GM19455 (cell line): Measurements from ENCODE around the gene ASXL2.
"Not testable (repeated sequence)": the region's sequence is repeated elsewhere in the genome, so short reads cannot be mapped to it uniquely, and the experiment has no call there.

Source experiments
- ATAC-seq: cut with Tn5 transposase; IDR thresholded peaks from one replicate; pipeline ENCODE4 v1.9.1; 2021; ENCODE audit not compliant: unreplicated experiment

ASXL2 gene

DNA sequence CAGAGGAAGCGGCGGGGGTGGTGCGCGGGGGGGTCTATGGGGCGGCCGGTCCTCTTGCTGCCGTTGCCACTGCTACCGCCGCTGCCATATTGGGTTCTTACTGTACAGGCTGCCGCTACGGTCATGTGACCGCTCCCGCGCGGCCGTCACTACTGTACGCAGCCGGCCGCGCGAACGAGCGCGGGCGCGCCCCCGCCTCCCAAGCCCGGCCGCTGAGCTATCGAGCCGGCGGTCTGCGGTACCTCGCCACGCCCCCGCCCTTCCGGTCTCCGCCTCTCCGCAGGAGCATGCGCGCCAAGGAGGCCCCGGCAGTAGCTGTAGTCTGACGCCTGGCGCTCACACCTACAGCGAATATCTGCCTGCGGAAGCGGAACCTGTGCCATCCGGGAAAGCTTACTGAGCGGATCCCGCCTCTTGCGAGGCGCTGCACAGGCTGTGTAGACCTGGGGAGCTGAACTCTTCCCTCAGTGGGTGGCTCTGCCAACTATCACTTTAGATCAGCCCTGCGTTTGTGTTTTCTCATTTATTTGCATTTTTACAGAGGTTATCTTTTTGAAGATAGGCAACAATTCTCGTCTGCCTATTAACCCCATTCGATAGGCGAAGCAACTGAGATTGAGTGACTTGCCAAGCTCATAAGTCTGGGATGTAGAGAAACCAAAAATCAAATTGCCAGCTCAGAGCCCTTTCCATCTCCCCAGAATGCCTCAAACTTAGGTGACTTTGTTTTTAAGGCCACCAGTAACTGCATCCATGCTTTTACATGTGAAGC, at the start of gene ASXL2:
TSS of gene ASXL2 (minus strand) at position 127 of the 772 bp plus-strand sequence. CDS start 265 bp downstream, outside the sequence.
- ATAC-seq = peak; percentile 93

DNA sequence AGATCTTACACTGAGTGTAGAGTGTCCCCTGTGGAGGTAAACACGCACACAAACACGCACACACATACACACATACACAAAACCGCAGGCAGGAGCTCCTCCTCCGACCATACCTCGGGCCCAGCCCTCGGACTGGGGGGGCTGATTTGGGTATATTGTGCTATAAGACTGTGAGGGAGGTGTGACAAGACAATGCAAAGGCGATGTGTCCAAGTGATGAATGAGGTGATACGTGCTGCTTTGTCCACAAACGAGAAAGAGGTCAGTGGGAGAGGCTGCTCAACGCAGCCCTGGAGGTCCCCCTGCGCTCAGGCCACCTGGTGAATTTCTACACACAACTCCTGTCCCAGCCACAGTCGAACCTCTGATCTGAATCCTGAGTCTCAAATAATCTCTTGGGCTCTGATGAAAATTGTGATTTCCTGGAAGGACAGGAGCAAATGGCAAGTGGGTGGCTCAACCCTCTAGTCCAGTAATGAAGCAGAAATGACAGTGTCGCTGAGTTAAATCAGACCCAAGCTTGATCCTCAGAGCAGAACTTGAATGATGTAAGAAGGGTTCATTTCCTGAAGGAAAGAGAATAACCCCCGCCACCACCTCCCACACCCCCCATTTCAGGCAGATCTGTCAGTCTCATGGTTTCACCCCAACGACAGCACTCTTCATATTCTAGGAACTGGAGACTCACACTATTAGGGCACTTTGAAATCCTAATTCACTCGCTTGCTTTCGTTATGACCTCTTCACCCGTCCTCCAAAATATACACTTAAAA, 48.9 kb upstream of the ASXL2 start:
- ATAC-seq = no peak

DNA sequence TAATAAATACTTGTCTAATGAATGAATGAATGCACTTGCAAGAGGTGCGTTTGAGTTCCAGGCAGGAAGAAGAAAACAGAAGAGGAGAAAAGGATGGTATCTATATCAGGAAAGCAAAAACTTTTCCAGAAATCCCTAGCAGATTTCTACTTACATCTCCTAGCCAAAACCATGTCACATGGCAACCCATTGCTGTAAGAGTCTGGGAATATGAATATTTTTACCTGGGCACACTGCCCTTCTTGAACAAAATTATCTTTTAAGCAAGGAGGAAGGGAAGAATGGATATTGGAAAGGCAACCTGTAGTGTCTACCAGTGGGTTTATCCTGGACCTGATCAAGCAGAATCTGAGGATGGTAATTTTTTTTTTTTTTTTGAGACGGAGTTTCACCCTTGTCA, 44.2 kb upstream of the ASXL2 start:
- ATAC-seq = no peak

DNA sequence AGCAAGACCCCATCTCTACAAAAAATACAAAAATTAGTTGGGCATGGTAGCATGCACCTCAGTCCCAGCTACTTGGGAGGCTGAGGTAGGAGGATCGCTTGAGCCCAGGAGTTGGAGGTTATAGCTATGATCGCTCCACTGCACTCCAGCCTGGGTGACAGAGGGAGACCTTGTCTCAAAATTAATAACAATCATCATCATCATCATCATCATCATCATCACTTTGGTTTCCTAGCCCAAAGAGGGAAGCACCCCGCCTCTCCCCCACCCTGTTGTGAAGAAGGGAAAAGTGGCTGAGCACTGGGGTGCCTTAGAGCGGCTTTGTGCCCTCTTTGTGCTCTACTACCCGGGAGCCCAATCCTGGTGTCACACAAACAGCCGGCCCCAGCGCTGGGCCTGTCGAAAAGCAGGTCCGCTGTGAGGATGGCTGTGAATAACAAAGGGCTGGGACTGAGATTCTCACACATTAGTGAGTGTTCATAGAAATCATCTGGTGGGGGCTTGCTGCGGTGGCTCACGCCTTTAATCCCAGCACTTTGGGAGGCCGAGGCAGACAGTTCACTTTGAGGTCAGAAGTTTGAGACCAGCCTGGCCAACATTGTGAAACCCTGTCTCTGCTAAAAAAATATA, 42.6 kb upstream of the ASXL2 start:
- no peak for ATAC-seq

DNA sequence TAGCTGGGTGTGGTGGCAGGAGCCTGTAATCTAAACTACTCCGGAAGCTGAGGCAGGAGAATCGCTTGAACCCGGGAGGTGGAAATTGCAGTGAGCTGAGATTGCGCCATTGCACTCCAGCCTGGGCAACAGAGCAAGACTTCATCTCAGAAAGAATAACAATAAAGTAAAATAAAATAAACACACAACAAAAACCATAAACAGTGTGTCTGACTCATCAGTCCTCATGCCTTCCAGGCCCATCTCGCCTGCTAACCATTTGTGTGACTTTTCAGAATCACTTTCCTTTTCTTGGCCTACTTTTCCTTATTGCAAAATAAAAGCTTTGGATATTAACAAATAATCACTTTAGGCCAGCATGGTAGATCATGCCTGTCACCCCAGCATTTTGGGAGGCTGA, 42.0 kb upstream of the ASXL2 start:
- ATAC-seq = no peak

DNA sequence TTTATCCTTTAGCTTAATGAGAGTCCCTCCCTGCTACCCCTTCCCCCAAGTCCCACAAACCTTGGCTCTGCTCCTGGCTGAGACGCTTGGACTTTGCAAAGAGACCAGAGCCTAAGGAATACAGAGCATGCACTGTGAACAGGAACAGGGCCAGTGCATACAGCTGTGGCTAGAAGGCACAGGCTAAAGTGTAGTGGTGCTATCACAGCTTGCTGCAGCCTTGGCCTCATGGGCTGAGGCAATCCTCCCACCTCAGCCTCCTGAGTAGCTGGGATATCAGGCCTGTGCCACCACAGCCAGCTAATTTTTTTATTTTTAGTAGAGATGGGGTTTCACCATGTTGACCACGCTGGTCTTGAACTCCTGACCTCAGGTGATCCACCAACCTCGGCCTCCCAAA, 39.5 kb upstream of the ASXL2 start:
- ATAC-seq = no peak

DNA sequence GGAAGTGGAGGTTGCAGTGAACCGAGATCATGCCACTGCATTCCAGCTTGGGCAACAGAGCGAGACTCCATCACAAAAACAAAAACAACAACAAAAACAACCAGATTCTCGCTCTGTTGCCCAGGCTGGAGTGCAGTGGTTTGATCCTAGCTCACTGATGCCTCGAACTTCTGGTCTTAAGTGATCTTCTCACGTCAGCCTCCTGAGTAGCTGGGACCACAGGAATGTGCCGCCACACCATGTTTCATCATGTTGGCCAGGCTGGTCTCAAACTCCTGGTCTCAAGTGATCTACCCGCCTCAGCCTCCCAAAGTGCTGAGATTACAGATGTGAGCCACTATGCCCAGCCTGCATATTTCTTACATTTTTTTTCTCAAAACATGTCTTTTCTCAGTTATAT, 39.1 kb upstream of the ASXL2 start:
- not testable (repeated sequence) for ATAC-seq

DNA sequence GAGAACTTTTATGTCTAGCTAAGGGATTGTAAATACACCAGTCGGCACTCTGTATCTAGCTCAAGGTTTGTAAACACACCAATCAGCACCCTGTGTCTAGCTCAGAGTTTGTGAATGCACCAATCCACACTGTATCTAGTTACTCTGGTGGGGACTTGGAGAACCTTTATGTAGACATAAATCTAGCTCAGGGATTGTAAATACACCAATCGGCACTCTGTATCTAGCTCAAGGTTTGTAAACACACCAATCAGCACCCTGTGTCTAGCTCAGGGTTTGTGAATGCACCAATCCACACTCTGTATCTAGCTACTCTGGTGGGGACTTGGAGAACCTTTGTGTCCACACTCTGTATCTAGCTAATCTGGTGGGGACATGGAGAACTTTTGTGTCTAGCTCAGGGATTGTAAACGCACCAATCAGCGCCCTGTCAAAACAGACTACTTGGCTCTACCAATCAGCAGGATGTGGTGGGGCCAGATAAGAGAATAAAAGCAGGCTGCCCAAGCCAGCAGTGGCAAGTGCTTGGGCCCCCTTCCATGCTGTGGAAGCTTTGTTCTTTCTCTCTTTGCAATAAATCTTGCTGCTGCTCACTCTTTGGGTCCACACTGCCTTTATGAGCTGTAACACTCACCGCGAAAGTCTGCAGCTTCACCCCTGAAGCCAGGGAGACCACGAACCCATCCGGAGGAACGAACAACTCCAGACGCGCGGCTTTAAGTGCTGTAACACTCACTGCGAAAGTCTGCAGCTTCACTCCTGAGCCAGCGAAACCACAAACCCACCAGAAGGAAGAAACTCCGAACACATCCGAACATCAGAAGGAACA, 37.9 kb upstream of the ASXL2 start:
- ATAC-seq = not testable (repeated sequence)

DNA sequence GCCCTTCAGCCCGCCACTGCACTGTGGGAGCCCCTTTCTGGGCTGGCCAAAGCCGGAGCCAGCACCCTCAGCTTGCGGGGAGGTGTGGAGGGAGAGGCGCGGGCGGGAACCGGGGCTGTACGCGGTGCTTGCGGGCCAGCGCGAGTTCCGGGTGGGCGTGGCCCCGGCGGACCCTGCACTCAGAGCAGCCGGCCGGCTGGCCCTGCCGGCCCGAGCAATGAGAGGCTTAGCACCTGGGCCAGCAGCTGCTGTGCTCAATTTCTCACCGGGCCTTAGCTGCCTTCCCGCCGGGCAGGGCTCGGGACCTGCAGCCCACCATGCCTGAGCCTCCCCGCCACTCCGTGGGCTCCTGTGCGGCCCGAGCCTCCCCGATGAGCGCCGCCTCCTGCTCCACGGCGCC, 37.1 kb upstream of the ASXL2 start:
- ATAC-seq = not testable (repeated sequence)

DNA sequence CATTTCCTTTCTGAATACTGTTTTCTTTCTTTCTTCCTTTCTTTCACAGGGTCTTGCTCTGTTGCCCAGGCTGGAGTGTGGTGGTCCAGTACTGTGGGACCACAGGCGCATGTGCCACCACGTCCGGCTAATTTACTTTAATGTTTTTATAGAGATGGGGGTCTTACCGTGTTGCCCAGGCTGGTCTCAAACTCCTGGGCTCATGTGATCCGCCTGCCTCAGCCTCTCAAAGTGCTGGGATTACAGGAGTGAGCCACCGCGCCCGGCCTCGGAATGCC, 35.3 kb upstream of the ASXL2 start:
- ATAC-seq = not testable (repeated sequence)

DNA sequence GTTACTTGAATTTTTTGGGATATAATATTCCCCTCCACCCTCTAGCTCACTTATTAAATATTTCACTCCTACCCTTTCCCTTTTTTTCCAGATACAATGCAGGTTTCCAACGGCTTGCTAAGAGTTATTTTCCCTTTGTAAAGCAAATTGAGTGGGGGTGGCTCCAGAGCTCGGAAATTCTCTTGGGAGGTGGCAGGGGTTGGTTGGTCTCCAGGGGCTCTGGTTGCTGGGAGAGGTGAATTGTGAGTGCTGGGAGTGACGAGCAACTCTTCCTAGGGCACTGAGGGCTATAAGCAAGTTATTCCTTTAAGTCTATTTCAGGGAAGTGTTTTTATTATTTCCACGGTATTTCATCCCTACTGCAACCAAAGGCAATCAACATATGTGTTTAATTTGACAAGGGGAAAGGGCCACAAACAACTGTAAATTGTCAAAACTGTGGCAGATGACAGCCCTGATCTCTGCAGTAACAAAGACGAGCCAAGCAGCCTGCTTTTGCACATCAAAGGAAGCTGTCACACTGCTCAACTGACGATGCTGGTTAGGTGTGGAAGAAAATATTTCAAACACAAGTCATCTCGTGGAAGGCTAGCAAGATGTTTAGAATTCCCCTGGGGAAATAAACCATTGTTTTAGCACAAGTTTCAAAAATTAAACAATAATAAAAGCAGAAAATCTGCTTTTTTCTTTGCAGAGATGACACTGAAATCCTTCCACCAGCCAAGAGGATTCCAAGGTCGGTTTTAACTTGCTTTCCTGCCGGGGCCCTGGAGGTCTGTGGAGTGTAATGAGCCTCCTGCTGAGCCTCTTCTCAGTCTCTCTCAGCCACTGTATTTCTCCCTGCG, 34.8 kb upstream of the ASXL2 start:
- no peak for ATAC-seq

DNA sequence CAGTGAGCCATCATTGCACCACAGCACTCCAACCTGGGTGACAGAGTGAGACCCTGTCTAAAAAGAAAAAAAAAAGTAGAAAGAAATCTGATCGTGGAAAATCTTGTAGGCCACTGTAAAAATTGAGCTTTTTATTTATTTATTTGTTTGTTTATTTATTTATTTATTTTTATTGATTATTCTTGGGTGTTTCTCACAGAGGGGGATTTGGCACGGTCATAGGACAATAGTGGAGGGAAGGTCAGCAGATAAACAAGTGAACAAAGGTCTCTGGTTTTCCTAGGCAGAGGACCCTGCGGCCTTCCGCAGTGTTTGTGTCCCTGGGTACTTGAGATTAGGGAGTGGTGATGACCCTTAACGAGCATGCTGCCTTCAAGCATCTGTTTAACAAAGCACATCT, 31.3 kb upstream of the ASXL2 start:
- ATAC-seq = not testable (repeated sequence)

DNA sequence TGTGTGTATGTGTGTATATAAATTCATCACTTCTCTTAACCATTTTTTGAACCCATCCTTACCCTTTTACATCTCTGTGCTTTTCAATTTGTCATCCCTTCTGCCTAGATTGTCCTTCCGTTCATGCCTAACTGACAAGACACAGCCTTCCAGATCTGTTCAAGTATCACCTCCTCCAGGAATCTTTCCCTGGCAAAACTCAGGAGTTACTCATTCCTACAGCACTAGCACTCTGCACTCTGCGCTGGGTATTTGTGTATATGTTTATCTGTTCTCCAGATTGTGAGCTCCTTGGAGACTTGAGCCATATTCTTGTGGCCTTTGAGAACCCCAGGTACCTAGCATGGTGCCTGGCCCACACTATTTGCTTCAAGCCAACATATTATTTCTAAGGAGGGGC, 26.8 kb upstream of the ASXL2 start:
- ATAC-seq = no peak

DNA sequence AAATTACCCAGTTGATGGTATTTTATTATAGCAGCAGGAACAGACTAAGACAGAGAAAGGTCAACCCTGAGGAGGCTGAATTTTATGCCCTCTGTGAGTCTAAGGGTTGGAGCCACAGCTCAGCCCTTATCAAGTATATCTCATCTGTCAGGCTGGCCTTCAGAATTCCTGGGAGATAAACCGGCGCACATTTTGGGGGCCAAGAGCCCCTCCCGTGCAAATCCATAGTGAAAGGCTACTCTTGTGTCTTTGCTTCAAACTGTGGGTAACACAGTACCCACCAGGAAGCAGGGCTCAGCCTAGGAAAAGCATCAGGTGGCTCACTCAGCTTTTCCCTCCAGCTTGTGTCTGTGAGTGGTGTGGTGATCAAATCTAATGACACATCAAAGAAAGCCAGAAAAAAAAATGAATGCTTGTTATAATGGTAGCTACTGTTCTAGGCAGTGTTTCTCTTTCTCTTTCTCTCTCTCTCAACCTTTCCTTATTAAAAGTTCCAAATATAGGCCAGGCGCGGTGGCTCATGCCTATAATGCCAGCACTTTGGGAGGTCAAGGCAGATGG, 25.0 kb upstream of the ASXL2 start:
- no peak for ATAC-seq

DNA sequence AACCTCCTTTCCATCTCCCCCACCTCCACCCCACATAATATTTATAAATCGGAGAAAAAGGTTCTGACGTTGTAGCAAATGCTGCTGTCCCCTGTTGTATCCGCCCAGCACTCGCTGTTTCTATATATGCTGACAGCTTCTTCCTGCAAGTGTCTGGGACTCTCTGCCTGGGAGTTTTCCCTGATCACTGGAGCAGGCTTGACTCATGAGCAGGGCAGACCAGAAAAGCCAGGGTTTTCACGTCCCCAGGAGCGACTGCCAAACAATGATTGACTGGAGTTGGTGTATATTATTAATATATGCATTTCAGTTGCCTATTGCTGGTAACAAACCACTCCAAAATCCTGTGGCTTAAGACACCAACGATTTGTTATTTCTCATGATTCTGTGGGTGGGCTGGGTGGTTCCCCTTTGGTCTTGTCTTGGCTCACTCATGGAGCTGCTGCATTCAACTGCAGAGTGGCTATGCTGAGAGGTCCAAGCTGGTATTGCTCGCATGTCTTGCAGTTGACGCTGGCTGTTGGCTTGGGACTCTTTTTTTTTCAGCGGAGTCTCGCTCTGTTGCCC, 21.2 kb upstream of the ASXL2 start:
- ATAC-seq = no peak

DNA sequence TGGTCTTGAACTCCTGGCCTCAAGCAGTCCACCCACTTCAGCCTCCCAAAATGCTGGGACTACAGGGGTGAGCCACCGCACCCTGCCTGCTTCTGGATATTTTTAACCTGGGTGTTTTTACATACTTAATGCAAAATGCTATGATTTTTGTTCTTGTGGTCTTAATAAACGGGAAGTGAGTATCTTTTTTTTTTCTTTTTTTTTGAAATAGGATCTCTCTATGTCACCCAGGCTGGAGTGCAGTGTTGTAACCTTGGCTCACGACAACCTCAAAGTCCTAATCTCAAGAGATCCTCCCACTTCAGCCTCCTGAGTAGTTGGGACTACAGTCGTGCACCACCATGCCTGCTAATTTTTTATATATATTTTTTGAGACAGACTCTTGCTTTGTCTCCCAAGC, 19.2 kb upstream of the ASXL2 start:
- ATAC-seq = no peak

DNA sequence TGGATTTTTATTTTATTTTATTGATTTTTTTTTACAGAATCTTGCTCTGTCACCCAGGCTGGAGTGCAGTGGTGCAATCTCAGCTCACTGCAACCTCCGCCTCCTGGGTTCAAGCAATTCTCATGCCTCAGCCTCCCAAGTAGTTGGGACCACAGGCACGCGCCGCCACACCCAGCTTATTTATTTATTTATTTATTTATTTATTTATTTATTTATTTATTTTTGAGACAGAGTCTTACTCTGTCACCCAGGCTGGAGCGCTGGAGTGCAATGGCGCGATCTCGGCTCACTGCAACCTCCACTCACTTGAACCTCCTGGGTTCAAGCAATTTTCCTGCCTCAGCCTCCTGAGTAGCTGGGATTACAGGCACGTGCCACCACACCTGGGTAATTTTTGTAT, 18.0 kb upstream of the ASXL2 start:
- ATAC-seq = not testable (repeated sequence)

DNA sequence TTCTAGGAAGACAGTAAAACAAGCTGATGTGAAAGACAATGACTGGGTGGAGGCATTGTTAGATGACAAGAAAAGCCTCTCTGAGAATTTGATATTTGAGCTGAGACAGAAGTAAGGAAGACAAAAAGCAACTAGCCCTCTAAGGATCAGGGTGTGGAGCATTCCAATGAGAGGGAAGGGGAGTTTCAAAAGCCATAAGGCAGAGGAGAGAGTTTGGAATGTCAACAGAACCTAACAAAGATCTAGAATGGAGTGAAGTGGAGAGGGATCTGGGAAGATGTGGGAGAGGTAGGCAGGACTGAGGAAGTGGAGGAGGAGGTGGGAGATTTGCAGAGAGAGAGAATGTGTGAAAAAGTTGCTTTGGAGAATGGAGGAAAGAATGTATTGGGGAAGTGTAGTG, 17.3 kb upstream of the ASXL2 start:
- ATAC-seq = no peak

DNA sequence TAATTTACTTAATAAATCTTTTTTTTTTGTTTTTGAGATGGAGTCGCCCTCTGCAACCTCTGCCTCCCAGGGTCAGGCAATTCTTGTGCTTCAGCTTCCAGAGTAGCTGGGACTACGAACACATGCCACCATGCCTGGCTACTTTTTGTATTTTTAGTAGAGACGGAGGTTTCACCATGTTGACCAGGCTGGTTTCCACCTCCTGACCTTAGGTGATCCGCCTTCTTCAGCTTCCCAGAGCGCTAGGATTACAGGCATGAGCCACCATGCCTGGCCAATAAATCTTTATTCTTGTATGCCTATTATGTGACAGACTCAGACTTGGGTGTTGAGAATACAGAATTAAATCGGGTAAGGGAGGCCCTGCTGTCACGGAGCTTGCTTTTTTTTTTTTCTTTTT, 16.7 kb upstream of the ASXL2 start:
- no peak for ATAC-seq
